HEK293 (cell line): ENCODE results near the gene PDCD7.

Experiments
- CTCF ChIP-seq: fragments of 450-650 bp; formaldehyde crosslinking; IDR thresholded peaks from 2 replicates; pipeline ENCODE4 v1.5.1; 2016; ENCODE audit warnings: missing biosample characterization, missing genetic modification characterization
- ZNF18 ChIP-seq: fragments of 450-650 bp; formaldehyde crosslinking; IDR thresholded peaks from 2 replicates; pipeline ENCODE4 v1.5.1; 2016; ENCODE audit warnings: missing biosample characterization, missing genetic modification characterization
- ZNF341 ChIP-seq: fragments of 450-650 bp; formaldehyde crosslinking; IDR thresholded peaks from 2 replicates; pipeline ENCODE4; 2016; ENCODE audit warnings: low read depth, missing biosample characterization, missing genetic modification characterization

GRCh38 chr15:65084500-65085206, 49.0 kb downstream of the PDCD7 start:
- TF ChIP-seq CTCF (tag by site-specific recombination) (no peak), ZNF341 (no peak), ZNF18 (tag by site-specific recombination) (no peak)
